Measurements from ENCODE around the gene PHLPP1. TPM values are rescaled to one million over a fixed set of nuclear protein-coding genes. Genes with fewer than 3 reads are reported as not detected.

Gene PHLPP1
- total RNA-seq, 2 experiments from 2014 or later = 6.8 to 7.1 TPM

- DNase-seq (no peak), ATAC-seq (ENCODE audit: poor library complexity) (no peak)
- no peak overlapping the region for H3K4me3 ChIP-seq (ENCODE audit: low read length)
- CTCF ChIA-PET = no interaction called here
- no peaks in the 10 kb centered on the region for H3K27me3 ChIP-seq (ENCODE audit: control insufficient read depth in 1 of 2, insufficient read depth in 2 of 2, low read length in 2 of 2)
- no peaks in the 10 kb centered on the region for H3K9me3 Mint-ChIP-seq
- H3K27ac Mint-ChIP-seq = no peak overlapping the region
- no peak overlapping the region for H3K27ac ChIP-seq (ENCODE audit: low read depth in 1 of 2, low read length in 2 of 2)
- TF ChIP-seq CTCF (IDR thresholded peaks at IDR 0.05) = no peak
- H3K4me3 Mint-ChIP-seq = no peak overlapping the region
- intact Hi-C loops (cut with DNase I, micrococcal nuclease) = no loop called here
- H3K36me3 ChIP-seq (ENCODE audit: insufficient read depth, low read length) = no peaks in the 10 kb centered on the region
- H3K27me3 Mint-ChIP-seq = no peaks in the 10 kb centered on the region
- no peaks in the 10 kb centered on the region for H3K36me3 Mint-ChIP-seq (ENCODE audit: low read depth)
- peaks cover 60% of the 10 kb centered on the region for H3K4me1 Mint-ChIP-seq (ENCODE audit: low read depth)
- H3K4me1 ChIP-seq (ENCODE audit: insufficient read depth, low read length) = no peaks in the 10 kb centered on the region
- no peaks in the 10 kb centered on the region for H3K9me3 ChIP-seq (ENCODE audit: control insufficient read depth in 1 of 2, insufficient read depth in 1 of 2, low read length in 2 of 2)
- POLR2A ChIA-PET = interaction anchor here (0.6 kb wide), 1 partner anchor 755 kb away, joined by 3 read pairs; no protein-coding TSS in a partner anchor
These were observed 71.3 kb downstream of the PHLPP1 start for GRCh38 chr18:62786689-62787088.

GRCh38 chr18:62788111-62788510 is 72.8 kb downstream of the PHLPP1 start:
- H3K4me1 Mint-ChIP-seq (ENCODE audit: low read depth) = peaks cover 60% of the 10 kb centered on the region
- no peaks in the 10 kb centered on the region for H3K27me3 Mint-ChIP-seq
- Histone ChIP-seq H3K4me1 (ENCODE audit: insufficient read depth, low read length) (no peaks in the 10 kb centered on the region), H3K27ac (ENCODE audit: low read depth in 1 of 2, low read length in 2 of 2) (no peak overlapping the region), H3K27me3 (ENCODE audit: control insufficient read depth in 1 of 2, insufficient read depth in 2 of 2, low read length in 2 of 2) (no peaks in the 10 kb centered on the region), H3K36me3 (ENCODE audit: insufficient read depth, low read length) (no peaks in the 10 kb centered on the region), H3K4me3 (ENCODE audit: low read length) (no peak overlapping the region), H3K9me3 (ENCODE audit: control insufficient read depth in 1 of 2, insufficient read depth in 1 of 2, low read length in 2 of 2) (no peaks in the 10 kb centered on the region)
- H3K4me3 Mint-ChIP-seq = no peak overlapping the region
- ChIA-PET POLR2A (no interaction called here), CTCF (no interaction called here)
- intact Hi-C loops (cut with DNase I, micrococcal nuclease) = no loop called here
- no peaks in the 10 kb centered on the region for H3K36me3 Mint-ChIP-seq (ENCODE audit: low read depth)
- no peak for ATAC-seq (ENCODE audit: poor library complexity)
- DNase-seq = no peak
- H3K9me3 Mint-ChIP-seq = no peaks in the 10 kb centered on the region
- TF ChIP-seq CTCF (IDR thresholded peaks at IDR 0.05) = no peak
- no peak overlapping the region for H3K27ac Mint-ChIP-seq

- ChIA-PET CTCF (interaction anchor here (1.4 kb wide), 1 partner anchor 74 kb away, joined by 3 read pairs; the partner anchor contains the start of gene PHLPP1), POLR2A (no interaction called here)
- Histone ChIP-seq H3K27ac (ENCODE audit: low read depth in 1 of 2, low read length in 2 of 2) (no peak overlapping the region), H3K9me3 (ENCODE audit: control insufficient read depth in 1 of 2, insufficient read depth in 1 of 2, low read length in 2 of 2) (no peaks in the 10 kb centered on the region), H3K27me3 (ENCODE audit: control insufficient read depth in 1 of 2, insufficient read depth in 2 of 2, low read length in 2 of 2) (no peaks in the 10 kb centered on the region), H3K36me3 (ENCODE audit: insufficient read depth, low read length) (no peaks in the 10 kb centered on the region), H3K4me3 (ENCODE audit: low read length) (no peak overlapping the region), H3K4me1 (ENCODE audit: insufficient read depth, low read length) (no peaks in the 10 kb centered on the region)
- Mint-ChIP-seq H3K27me3 (no peaks in the 10 kb centered on the region), H3K4me3 (no peak overlapping the region), H3K9me3 (no peaks in the 10 kb centered on the region), H3K27ac (no peak overlapping the region), H3K4me1 (ENCODE audit: low read depth) (peaks cover 55% of the 10 kb centered on the region), H3K36me3 (ENCODE audit: low read depth) (no peaks in the 10 kb centered on the region)
- intact Hi-C loops (cut with DNase I, micrococcal nuclease) = no loop called here
- ATAC-seq (ENCODE audit: poor library complexity) (peak; percentile 66), DNase-seq (peak in 2 of 14 experiments; percentile 13 to 18)
- no peak for TF ChIP-seq CTCF (IDR thresholded peaks at IDR 0.05)
These were observed 73.5 kb downstream of the PHLPP1 start for GRCh38 chr18:62788876-62789275.
